HG02970 (cell line): ENCODE data around the gene OCA2.
"Not testable (repeated sequence)": the region's sequence is repeated elsewhere in the genome, so short reads cannot be mapped to it uniquely, and the experiment has no call there.

ENCODE experiments used
- ATAC-seq: cut with Tn5 transposase; IDR thresholded peaks from one replicate; pipeline ENCODE4 v1.9.1; 2021; ENCODE audit warnings: mild to moderate bottlenecking, moderate library complexity, moderate number of reproducible peaks; ENCODE audit not compliant: unreplicated experiment, low FRiP score

The OCA2 gene

GRCh38 chr15:28098766-28099554 is at the start of gene OCA2:
Gene OCA2, minus strand, starts transcription at chr15:28099315. Its CDS starts 17,441 bp downstream, at chr15:28081874.
- ATAC-seq: no peak

DNA sequence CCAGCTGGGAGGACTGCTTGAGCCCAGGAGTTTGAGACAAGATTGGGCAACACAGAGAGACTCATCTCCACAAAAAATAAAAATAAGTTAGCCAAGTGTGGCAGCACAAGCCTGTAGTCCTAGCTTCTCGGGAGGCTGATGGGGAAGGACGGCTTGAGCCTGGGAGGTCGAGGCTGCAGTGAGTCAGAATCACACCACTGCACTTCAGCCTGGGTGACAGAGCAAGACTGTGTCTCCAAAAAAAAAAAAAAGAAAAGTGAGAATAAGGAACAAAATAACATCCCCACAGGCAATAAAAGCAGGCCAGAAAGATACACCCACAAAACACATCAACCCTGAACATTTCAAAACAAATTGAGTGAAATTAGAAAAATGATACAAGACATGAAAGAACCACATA is 48.7 kb upstream of the OCA2 start:
- no peak for ATAC-seq

DNA sequence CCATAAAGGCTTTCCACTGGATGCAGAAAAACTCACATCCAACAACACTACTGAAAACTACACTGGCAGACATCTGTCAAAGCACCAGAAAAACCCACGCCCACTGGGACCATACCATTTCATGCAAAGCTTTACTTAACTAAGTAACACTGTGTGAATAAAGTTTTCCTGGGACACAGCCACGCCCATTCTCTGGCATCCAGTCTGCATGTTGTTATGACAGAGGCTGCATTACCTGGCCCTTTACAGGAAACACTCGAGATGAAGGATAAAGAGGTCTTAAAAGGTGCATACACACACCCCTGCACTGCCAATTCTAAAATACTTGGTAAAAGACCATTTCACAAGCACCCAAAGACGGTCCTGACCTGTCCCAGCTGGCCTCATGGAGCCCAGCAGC is 46.3 kb upstream of the OCA2 start:
- ATAC-seq: not testable (repeated sequence)

- ATAC-seq: no peak
Measured at GRCh38 chr15:28140062-28140461, 40.9 kb upstream of the OCA2 start.

- not testable (repeated sequence) for ATAC-seq
Measured at GRCh38 chr15:28137408-28138039, 38.4 kb upstream of the OCA2 start.

- ATAC-seq: peak; percentile 82
Measured at GRCh38 chr15:28136236-28136904, 37.3 kb upstream of the OCA2 start.

DNA sequence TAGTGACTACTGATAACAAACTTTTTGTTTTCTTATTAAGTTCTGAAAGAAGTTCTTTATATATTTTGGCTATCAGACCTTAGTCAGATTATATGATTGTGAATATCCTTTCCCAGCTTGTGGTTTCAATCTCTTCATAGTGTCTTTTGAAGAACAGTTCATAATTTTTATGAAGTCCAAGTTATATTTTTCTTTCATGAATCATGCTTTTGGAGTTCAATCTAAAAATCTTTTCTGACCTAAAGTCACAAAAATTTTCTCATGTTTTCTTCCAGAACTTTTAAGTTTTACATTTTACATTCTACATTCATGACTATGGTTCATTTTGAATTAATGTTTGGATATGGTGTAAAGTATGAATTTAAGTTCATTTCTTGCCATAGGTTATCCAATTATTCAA is 34.2 kb upstream of the OCA2 start:
- ATAC-seq: no peak

- no peak for ATAC-seq
Measured at GRCh38 chr15:28132524-28133275, 33.6 kb upstream of the OCA2 start.

- no peak for ATAC-seq
Measured at GRCh38 chr15:28131946-28132345, 32.8 kb upstream of the OCA2 start.

DNA sequence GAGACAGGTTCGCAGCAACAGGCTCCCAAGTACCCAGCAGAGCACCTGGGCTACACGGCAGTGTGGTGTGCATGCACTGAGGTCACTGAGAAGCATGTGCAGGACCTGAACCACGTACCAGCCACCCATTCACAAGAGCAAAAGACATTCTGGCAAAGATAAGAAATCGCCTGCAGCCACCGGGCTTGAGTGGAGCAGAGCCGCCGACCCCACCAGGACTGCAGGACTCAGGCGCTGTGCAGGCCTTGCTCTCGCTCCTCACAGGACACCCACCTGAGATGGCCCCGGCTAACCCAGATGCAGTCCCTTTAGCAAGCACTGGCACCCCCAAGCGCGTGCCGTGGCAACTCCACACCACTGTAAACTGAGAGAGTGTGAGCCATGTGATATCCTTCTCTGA is 32.3 kb upstream of the OCA2 start:
- no peak for ATAC-seq

DNA sequence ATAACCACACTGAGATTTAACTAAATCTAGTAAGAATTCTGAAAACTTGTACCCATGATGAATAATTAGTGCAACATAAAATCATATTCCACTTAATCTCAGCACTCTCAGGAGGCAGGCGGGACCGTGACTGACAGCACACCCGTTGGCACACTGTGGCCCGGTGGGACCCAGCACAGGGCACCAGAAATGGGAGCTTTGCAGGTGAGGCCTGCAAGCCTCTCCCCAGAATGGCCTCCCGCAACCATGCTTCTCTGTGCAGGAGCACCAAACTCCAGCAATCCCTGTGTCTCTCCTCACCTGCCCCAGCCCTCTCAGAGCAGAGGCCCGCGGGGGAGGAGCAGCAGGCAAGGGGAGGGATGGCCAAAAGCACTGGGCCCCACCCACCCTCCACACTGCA is 31.5 kb upstream of the OCA2 start:
- ATAC-seq: no peak

DNA sequence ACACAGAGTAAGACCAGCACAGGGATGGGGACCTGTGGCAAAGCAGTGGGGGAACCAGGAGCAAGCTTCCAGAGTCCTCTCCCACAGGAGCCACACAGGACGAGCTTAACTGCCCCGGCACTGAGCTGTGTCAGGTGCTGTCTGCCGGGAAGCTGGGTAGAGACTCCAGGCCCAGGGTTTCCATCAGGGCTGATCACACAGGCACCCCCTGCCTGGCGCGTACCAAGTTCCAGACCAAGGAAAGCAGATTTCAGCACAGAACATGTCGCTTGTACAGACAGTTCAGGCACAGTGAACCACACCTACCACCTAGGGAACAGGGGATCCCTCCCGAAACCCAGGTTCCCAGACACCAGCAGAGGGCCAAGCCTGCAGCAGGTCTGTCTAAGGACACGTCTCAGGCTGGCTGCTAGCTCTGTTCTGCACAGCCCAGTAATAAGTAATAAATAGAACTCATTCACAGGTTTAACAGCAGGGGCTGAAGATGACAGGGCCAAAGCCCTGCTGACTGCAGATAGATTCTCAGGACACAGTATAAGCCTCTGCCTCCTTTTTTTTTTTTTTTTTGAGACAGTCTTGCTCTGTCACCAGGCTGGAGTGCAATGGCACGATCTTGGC is 30.2 kb upstream of the OCA2 start:
- no peak for ATAC-seq

DNA sequence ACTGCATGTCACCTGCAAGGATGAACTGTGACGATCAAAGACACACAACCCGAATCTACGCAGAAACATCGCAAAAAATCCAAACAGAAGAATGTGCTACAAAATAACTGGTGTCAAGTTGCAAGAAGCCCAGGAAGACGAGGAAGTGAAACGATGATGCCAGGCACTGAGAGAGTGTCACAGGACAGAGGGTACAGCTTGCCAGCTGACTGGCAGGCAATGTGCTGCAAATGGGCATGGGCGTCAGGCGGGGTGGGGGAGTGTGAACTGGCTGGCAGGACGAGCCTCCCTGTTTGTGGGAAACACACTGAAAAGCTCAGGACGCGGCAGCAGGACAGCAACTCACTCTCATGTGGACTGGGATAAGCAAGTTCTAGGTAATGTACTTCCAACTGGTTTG is 28.9 kb upstream of the OCA2 start:
- ATAC-seq: no peak

DNA sequence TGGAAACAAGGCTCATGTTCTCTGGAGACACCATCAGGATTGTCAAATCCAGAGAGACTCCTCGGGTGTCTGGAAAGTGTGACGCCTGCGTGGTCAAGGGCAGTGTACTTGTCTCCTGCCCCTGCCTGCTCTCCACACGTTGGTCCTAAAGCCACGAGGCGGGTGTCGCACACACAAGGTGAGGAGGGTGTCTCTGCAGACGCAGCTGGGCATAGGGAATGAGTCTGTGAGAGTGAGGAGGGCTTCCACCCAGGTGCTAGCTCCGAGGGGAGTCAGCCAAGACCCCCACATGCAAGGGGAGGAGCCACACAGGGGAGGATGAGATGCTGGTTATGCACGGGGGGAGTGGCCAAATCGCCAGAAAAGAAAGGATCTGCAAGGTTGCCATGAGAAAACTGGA is 27.9 kb upstream of the OCA2 start:
- ATAC-seq: no peak

DNA sequence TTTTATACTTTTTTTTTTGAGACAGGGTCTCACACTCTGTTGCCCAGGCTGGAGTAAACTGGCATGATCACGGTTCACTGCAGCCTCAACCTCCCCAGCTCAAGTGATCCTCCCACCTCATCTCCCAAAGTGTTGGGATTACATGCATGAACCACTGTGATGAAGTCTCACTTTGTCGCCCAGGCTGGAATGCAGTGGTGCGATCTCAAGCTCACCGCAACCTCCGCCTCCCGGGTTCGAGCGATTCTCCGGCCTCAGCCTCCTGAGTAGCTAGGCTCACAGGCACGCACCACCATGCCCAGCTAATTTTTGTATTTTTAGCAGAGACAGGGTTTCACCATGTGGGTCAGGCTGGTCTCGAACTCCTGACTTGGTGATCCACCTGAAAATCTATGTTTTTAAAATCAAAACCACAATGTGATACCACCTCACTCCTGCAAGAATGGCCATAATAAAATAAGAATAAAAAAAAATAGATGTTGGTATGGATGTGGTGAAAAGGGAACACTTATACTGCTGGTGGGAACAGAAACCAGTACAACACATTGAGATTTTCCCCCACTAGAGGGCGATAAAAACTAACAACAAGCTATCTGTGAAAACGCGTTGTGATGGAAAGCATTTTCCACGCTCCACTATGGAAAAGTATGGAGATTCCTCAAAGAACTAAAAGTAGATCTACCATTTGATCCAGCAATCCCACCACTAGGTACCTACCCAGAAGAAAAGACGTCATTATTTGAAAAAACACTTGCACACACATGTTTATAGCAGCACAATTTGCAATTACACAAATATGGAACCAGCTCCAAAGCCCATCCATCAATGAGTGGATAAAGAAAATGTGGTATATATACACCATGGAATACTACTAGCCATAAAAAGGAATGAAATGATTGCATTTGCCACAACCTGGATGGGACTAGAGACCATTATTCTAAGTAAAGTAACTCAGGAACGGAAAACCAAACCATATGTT is 26.8 kb upstream of the OCA2 start:
- no peak for ATAC-seq

DNA sequence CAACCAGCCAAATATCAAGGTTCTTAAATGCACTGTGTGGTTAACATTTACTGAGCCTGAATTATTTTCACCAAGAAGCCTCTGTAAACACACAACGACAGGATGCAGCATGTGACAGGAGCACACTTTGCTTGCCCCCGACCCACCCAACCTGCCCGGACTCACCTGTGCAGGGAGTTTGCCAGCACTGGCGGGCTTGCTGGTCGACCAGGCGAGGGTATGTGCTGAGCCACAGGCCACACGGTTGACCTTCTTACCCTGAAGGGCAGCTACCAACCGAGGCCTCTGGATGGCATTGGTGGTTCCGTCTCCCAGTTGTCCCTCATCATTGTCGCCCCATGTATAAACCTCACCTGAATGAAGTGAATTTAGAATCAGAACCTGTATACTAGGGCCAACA is 25.7 kb upstream of the OCA2 start:
- ATAC-seq: no peak

DNA sequence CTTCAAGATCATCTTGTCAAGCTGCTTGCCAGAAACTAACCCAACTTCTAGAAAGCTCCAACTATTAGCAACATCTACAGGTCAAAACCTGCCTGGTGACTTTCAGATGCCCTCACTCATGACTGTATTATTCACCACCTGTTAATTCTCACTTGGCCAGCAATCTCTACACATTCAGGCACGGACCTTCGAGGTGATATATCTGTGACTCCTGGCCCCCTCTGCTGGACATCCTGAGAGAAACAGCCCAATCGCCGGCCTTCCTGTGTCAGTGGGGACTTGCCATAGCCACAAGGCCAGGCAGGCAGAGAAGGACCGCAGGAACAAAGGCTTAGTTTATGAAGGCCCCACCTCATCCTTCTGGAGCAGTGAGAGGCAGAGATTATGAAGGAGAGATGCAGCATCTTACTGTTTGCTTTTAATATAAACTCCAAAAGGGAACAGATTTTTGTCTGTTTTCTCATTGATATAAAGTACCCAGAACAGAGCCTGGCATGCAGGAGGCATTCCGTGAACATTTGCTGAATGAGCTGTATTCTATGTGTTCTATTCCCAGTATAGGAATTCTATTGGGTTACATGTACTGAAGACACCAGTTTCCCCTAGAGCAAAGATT is 24.4 kb upstream of the OCA2 start:
- no peak for ATAC-seq

- no peak for ATAC-seq
Measured at GRCh38 chr15:28122038-28122949, 23.2 kb upstream of the OCA2 start.
